RKO (cell line): ENCODE measurements around the gene GHRL.

ENCODE experiments used
- DNase-seq: peaks from one replicate; pipeline ENCODE4 v3.0.0-alpha.2; 2016; ENCODE audit warnings: low spot score

The GHRL gene

DNA sequence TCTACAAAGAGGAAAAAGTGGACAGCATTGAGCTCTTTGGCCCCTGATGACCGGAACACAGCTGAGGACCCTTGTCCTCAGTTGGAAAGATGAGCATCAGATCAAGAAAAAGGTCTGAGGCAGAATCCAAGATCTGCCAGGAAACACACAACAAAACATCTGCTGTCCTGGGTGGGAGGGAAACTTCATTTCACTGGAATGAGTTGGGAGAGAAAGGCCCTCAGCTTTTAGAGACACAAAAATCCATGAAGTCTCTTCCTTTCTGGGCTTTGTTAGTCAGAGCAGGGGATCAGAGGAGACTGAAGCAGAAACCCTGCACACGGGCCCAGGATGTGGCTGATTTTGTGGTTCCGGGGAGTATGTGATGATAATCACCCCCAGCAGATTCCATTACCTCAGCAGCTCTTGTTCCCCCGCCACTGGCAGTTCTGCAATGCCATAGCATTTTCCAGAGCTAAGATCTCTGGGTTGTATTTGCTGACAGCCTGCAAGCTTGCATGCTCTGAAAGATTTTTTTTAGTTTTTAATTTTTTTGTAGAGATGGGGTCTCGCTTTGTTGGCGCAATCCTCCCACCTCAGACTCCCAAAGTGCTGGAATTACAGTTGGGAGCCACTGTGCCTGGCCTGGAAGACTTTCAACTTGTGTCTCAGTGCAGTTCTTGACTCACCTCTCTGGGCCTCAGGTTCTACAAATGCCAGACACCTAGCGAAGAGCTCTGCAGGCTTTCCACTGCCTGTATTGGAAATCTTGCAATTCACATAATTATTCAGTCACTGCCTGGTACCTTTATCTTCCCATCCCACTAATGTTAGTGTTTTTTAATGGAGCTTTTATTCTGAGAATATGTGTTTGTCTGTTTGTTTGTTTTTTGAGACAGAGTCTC lies 50.3 kb downstream of the GHRL start:
- no peak for DNase-seq

DNA sequence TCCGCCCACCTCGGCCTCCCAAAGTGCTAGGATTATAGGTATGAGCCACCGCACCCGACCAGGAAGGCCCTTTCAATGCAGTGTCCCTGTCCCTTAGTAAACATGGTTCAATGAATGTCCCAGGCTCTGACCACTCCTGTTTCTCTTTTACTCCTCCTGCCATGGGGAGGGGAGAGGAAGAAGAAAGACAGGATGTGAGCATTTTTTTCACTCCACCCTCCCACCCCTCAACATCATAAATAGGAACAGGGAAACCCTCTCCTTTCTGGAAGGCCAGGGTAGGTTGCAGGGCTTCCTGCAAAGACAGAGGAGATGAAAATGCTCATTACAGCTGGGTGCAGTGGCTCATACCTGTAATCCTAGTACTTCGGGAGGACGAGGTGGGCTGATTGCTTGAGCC lies 51.9 kb downstream of the GHRL start:
- DNase-seq, result no peak

DNA sequence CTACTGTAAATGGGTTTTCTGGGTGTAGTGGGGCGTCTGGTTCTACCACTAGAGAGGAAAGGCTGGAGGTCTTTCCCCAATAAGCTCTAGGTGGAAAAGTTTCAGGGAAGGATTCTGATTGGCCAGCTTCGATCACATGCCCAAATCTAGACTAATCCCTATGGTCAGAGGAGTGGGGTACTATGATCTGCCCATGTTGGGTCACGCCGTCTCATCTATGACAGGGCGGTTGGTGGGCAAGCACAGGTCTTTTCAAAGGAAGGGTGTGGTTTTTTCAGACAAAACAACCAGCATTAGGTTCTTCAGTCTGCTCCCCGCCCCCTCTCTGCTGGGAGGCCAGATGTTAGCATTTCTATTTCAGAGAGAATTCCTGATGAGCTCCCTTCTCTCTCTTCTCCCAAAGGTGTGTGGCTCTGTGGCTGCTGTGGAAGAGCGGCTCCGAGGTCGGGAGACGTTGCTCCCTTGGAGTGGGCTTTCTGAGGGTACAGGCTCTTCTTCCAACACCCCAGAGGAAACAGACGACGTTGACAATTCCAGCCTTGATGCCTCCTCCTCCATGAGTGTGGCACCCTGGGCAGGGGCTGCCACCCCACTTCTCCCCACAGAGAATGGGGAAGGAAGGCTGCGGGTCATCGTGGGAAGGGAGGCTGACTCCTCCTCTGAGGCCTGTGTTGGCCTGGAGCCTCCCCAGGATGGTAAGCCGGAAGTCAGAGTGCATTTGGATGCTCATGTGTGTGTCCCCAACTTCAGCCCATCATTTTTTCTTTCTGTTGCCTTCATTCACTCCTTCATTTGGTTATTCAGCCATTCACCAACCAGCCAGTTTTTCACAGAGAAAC lies 54.2 kb downstream of the GHRL start:
- DNase-seq, result no peak
